Measurements from ENCODE around the gene KIT. TPM values are rescaled to one million over a fixed set of nuclear protein-coding genes. Genes with fewer than 3 reads are reported as not detected.
"Not testable (repeated sequence)": the region's sequence is repeated elsewhere in the genome, so short reads cannot be mapped to it uniquely, and the experiment has no call there.

The KIT gene
- total RNA-seq, 4 donors from 2014 or later: 43.0 to 81.3 (median 59.3) TPM

DNA sequence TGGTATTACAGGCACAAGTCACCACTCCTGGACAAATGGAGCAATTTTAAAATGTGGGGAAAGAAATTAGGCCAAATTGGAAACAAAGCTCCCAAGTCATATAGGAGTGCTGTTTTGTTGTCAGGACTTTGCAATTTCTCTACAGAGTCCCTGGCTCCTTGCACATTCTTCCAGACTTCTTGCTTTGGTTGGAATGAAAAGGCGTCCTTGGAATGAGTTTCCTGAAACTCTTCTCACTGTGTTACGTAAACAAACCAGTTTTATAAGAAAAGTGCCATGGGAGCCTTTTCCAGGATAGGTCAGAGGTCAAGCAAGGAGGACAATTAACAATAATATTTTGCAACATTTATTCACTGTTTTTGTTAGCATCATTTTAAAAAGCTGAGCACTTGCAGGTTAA lies 32.4 kb upstream of the KIT start:
- H3K4me1 ChIP-seq: peaks cover 6 to 18% (median 16%) of the 10 kb centered on the region in 4 donors
- no peaks in the 10 kb centered on the region for H3K9me3 ChIP-seq
- no peak for DNase-seq (ENCODE audit: extremely low spot score)
- no peaks in the 10 kb centered on the region for H3K36me3 ChIP-seq
- intact Hi-C loops (cut with DNase I): no loop called here
- H3K27ac ChIP-seq (replicated peaks in 1 of 4): no peak overlapping the region
- 37% methylated on average over 2 of the region's 2 CpGs for WGBS
- H3K27me3 ChIP-seq: no peaks in the 10 kb centered on the region
- H3K4me3 ChIP-seq: no peak overlapping the region
- TF ChIP-seq, protein P1, sequence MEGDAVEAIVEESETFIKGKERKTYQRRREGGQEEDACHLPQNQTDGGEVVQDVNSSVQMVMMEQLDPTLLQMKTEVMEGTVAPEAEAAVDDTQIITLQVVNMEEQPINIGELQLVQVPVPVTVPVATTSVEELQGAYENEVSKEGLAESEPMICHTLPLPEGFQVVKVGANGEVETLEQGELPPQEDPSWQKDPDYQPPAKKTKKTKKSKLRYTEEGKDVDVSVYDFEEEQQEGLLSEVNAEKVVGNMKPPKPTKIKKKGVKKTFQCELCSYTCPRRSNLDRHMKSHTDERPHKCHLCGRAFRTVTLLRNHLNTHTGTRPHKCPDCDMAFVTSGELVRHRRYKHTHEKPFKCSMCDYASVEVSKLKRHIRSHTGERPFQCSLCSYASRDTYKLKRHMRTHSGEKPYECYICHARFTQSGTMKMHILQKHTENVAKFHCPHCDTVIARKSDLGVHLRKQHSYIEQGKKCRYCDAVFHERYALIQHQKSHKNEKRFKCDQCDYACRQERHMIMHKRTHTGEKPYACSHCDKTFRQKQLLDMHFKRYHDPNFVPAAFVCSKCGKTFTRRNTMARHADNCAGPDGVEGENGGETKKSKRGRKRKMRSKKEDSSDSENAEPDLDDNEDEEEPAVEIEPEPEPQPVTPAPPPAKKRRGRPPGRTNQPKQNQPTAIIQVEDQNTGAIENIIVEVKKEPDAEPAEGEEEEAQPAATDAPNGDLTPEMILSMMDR (IDR thresholded peaks at IDR 0.05): no peak
- no peak for TF ChIP-seq POLR2A (IDR thresholded peaks at IDR 0.05; ENCODE audit: low read depth)
- no peak for TF ChIP-seq POLR2AphosphoS5 (IDR thresholded peaks at IDR 0.05)
- no peak for TF ChIP-seq EP300 (IDR thresholded peaks at IDR 0.05)

DNA sequence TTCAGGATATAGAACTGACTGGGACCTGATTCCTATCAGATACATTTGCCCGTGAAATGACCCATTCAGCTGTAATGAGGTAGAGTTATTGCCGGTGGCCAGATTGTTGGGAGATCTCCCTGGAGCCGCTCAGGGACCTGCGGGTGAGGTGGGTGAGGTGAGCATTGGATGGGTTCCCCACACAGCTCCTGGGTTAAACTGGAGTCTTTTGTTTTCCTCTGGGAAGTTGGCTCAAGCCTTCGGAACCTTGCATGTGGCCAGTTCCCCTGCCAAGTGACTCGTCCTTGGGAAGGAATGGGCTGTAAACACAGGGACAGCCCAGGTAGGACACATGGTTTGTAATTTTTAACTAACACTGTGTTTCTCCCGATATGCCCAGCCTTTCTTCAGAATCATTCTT lies 31.6 kb upstream of the KIT start:
- no peak for DNase-seq (ENCODE audit: extremely low spot score)
- Histone ChIP-seq H3K4me1 (peaks cover 6 to 18% (median 16%) of the 10 kb centered on the region in 4 donors), H3K9me3 (no peaks in the 10 kb centered on the region), H3K36me3 (no peaks in the 10 kb centered on the region), H3K27me3 (no peaks in the 10 kb centered on the region), H3K4me3 (no peak overlapping the region), H3K27ac (replicated peaks in 1 of 4) (peak overlapping the region in 1 of 4 donors; percentile 39)
- TF ChIP-seq EP300 (IDR thresholded peaks at IDR 0.05): no peak
- TF ChIP-seq POLR2A (IDR thresholded peaks at IDR 0.05; ENCODE audit: low read depth): no peak
- no peak for TF ChIP-seq POLR2AphosphoS5 (IDR thresholded peaks at IDR 0.05)
- TF ChIP-seq, protein P1 (IDR thresholded peaks at IDR 0.05): no peak
- WGBS: 74% methylated on average over 6 of the region's 7 CpGs
- intact Hi-C loops (cut with DNase I): no loop called here

DNA sequence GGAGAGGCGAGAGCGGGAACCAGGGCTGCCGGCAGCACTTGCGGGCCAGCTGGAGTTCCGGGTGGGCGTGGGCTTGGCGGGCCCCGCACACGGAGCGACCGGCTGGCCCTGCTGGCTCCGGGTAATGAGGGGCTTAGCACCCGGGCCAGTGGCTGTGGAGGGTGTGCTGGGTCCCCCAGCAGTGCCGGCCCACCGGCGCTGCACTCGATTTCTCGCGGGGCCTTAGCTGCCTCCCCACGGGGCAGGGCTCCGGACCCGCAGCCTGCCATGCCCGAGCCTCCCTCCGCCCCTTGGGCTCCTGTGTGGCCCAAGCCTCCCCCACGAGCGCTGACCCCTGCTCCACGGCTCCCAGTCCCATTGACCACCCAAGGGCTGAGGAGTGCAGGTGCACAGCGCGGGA lies 25.2 kb upstream of the KIT start:
- intact Hi-C loops (cut with DNase I): no loop called here
- DNase-seq (ENCODE audit: extremely low spot score): no peak
- 96% methylated on average over 24 of the region's 29 CpGs for WGBS
- Histone ChIP-seq H3K36me3 (no peaks in the 10 kb centered on the region), H3K27ac (replicated peaks in 1 of 4) (no peak overlapping the region), H3K4me3 (no peak overlapping the region), H3K27me3 (no peaks in the 10 kb centered on the region), H3K4me1 (no peaks in the 10 kb centered on the region), H3K9me3 (no peaks in the 10 kb centered on the region)
- TF ChIP-seq POLR2AphosphoS5 (IDR thresholded peaks at IDR 0.05) (no peak), POLR2A (IDR thresholded peaks at IDR 0.05; ENCODE audit: low read depth) (no peak), EP300 (IDR thresholded peaks at IDR 0.05) (no peak)
- TF ChIP-seq, protein P1 (IDR thresholded peaks at IDR 0.05): no peak

DNA sequence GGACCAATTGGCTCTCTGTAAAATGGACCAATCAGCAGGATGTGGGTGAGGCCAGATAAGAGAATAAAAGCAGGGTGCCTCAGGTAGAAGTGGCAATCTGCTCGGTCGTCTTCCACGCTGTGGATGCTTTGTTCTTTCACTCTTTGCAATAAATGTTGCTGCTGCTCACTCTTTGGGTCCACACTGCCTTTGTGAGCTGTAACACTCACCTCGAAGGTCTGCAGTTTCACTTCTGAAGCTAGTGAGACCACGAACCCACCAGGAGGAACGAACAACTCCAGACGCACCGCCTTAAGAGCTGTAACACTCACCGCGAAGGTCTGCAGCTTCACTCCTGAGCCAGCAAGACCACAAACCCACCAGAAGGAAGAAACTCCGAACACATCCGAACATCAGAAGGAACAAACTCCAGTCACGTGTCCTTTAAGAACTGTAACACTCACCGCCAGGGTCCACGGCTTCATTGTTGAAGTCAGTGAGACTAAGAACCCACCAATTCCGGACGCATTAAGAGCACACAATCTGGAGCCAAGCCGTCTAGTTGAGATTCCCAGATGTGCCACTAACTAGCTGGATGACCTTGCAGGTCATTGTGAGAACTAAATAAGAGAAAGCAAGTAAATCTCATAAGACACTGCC lies 24.5 kb upstream of the KIT start:
- H3K36me3 ChIP-seq; intact Hi-C loops (cut with DNase I); DNase-seq (ENCODE audit: extremely low spot score); H3K27ac ChIP-seq (replicated peaks in 1 of 4); H3K9me3 ChIP-seq; H3K4me1 ChIP-seq; H3K27me3 ChIP-seq; H3K4me3 ChIP-seq: not testable (repeated sequence)
- WGBS: 85% methylated on average over 18 of the region's 18 CpGs

DNA sequence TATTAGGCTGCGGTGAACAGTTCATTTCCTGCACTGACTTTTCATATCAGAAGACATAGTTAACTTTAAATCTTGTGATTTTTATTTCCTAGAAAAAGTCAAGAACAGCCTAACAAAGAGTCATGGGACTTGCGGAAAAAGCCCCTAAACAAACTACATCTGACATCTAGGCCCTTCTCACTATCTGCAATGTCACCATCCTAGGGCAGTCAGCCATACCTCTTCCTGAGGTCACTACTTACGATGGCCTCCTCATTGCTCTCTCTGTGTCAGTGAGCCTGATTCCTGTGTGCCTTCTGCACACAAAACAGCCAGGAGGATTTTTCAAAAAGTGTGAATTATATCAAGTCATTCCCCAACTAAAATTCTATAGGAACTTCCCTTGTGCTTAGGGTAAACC lies 22.4 kb upstream of the KIT start:
- Histone ChIP-seq H3K27me3 (no peaks in the 10 kb centered on the region), H3K36me3 (no peaks in the 10 kb centered on the region), H3K4me3 (no peak overlapping the region), H3K9me3 (no peaks in the 10 kb centered on the region), H3K27ac (replicated peaks in 1 of 4) (no peak overlapping the region), H3K4me1 (no peaks in the 10 kb centered on the region)
- intact Hi-C loops (cut with DNase I): no loop called here
- DNase-seq (ENCODE audit: extremely low spot score): no peak
- WGBS: 85% methylated on average over 3 of the region's 3 CpGs
- no peak for TF ChIP-seq POLR2A (IDR thresholded peaks at IDR 0.05; ENCODE audit: low read depth)
- TF ChIP-seq, protein P1 (IDR thresholded peaks at IDR 0.05): no peak
- no peak for TF ChIP-seq POLR2AphosphoS5 (IDR thresholded peaks at IDR 0.05)
- no peak for TF ChIP-seq EP300 (IDR thresholded peaks at IDR 0.05)
